Measurements from ENCODE around the gene OXNAD1. TPM values are rescaled to one million over a fixed set of nuclear protein-coding genes. Genes with fewer than 3 reads are reported as not detected.

OXNAD1 gene
- total and polyA plus RNA-seq, 10 of the 15 experiments (the other 5 are each of a cell fraction or from before 2014, with no cell fraction given) = 5.6 to 27.8 (median 16.2) TPM

GRCh38 chr3:16295298-16295890, 30.4 kb downstream of the OXNAD1 start:
- ATAC-seq = no peak
- intact Hi-C loops (cut with micrococcal nuclease; ENCODE audit: unreplicated experiment) = loop anchor here (10.0 kb wide), 1 partner anchor 529 kb away; no protein-coding TSS in a partner anchor
- in situ Hi-C loops (cut with MboI) = loop anchor here (25.0 kb wide), 2 partner anchors 742 to 917 kb away; no protein-coding TSS in a partner anchor
- TF ChIP-seq CREB1 (IDR thresholded peaks at IDR 0.05; ENCODE audit: low read depth) (no peak), SPI1 (IDR thresholded peaks at IDR 0.05; ENCODE audit: borderline replicate concordance, insufficient read depth, low read depth, low read length) (peak; percentile 53; the same call in 1 of the 2 replicates), CHD2 (IDR thresholded peaks at IDR 0.05; ENCODE audit: borderline replicate concordance, low read depth, low read length) (no peak)
- Histone ChIP-seq H3K4me1 (ENCODE audit: control insufficient read depth, insufficient read depth, low read length) (peaks cover 21% of the 10 kb centered on the region), H3K27me3 (replicated peaks in 1 of 2; ENCODE audit: control insufficient read depth in 2 of 2, insufficient read depth in 2 of 2, low read length in 1 of 2) (no peaks in the 10 kb centered on the region), H3K4me2 (ENCODE audit: control insufficient read depth, insufficient read depth) (no peak overlapping the region), H3K27ac (ENCODE audit: control insufficient read depth, insufficient read depth) (no peak overlapping the region), H4K20me1 (ENCODE audit: control insufficient read depth, insufficient read depth) (no peaks in the 10 kb centered on the region), H3K4me3 (no peak overlapping the region), H3K79me2 (ENCODE audit: control insufficient read depth, insufficient read depth, low read length) (peaks cover 3% of the 10 kb centered on the region), H2AFZ (ENCODE audit: control insufficient read depth, low read depth, low read length) (no peak overlapping the region), H3K36me3 (ENCODE audit: control insufficient read depth in 2 of 2, insufficient read depth in 2 of 2, low read length in 1 of 2) (peaks cover 1 to 20% of the 10 kb centered on the region in 2 experiments), H3K9ac (ENCODE audit: control insufficient read depth, insufficient read depth, low read length) (no peak overlapping the region), H3K9me3 (replicated peaks; ENCODE audit: control insufficient read depth, insufficient read depth, low read length) (peaks cover 7% of the 10 kb centered on the region)
- ChIA-PET RAD21 (ENCODE audit: unreplicated experiment) (interaction anchor here (0.6 to 1.6 kb wide), 8 partner anchors 27 to 308 kb away, joined by 3 to 4 read pairs (median 3); no protein-coding TSS in a partner anchor), POLR2A (interaction anchor here (1.1 to 1.4 kb wide), 2 partner anchors 25 to 217 kb away, joined by 3 read pairs; no protein-coding TSS in a partner anchor), SMC1A (ENCODE audit: uncharacterized antibody, unreplicated experiment) (interaction anchor here (0.5 to 2.5 kb wide), 26 partner anchors 10 to 939 kb away, joined by 3 to 12 read pairs (median 4); partner anchors contain the start of genes DPH3 and OXNAD1), CTCF (interaction anchor here (0.6 to 9.6 kb wide), 10 partner anchors 9 to 258 kb away, joined by 3 to 170 read pairs (median 4); no protein-coding TSS in a partner anchor)
- WGBS (ENCODE audit: insufficient coverage, insufficient replicate concordance, low lambda C conversion rate, missing lambda C conversion rate) = 50% methylated on average over 3 of the region's 3 CpGs
- no peak for FAIRE-seq
- no TSS peak for BruUV-seq (replicated peaks)
- DNase-seq (ENCODE audit: low read depth, low spot score) = no peak
